Activated CD8-positive, alpha-beta T cell treated with anti-CD3 and anti-CD28 coated beads for 36 hours (primary cell): ENCODE results near the gene TEAD4. TPM values are rescaled to one million over a fixed set of nuclear protein-coding genes. Genes with fewer than 3 reads are reported as not detected.

Experiments
- ATAC-seq: fragments of 200-7000 bp; cut with Tn5 transposase; one replicate; pipeline ENCODE4 v1.10.0; 2021; ENCODE audit warnings: mild to moderate bottlenecking, moderate library complexity
- CTCF ChIA-PET: fragments of 350-600 bp; sonication (Branson Sonifier 250); formaldehyde crosslinking; loops from one replicate; lab custom pipeline; 2021; ENCODE audit warnings: antibody characterized with exemption; lab: Charles Lee
- POLR2A ChIA-PET: fragments of 350-600 bp; sonication (Branson Sonifier 250); formaldehyde crosslinking; loops from one replicate; lab custom pipeline; 2021; ENCODE audit warnings: antibody characterized with exemption; lab: Charles Lee
- DNase-seq: peaks from one replicate; pipeline ENCODE4 v3.0.0-alpha.2; 2020
- H3K27ac Mint-ChIP-seq: one replicate; pipeline ENCODE4 v1.8.0; 2021; ENCODE audit warnings: mild to moderate bottlenecking, mixed read lengths
- H3K27me3 Mint-ChIP-seq: one replicate; pipeline ENCODE4 v1.8.0; 2021; ENCODE audit warnings: mixed read lengths
- H3K36me3 Mint-ChIP-seq: one replicate; pipeline ENCODE4 v1.8.0; 2021; ENCODE audit warnings: low read depth, mixed read lengths
- H3K4me1 Mint-ChIP-seq: one replicate; pipeline ENCODE4 v1.8.0; 2021; ENCODE audit warnings: low read depth, mixed read lengths
- H3K4me3 Mint-ChIP-seq: one replicate; pipeline ENCODE4 v1.8.0; 2021; ENCODE audit warnings: mild to moderate bottlenecking, moderate library complexity, mixed read lengths
- H3K9me3 Mint-ChIP-seq: one replicate; pipeline ENCODE4 v1.8.0; 2021; ENCODE audit warnings: mixed read lengths
- intact Hi-C: fragments of 100-400 bp; cut with micrococcal nuclease; formaldehyde crosslinking; loops from one replicate; pipeline ENCODE4 v1.10.0; 2022
- total RNA-seq, 2 experiments: library from RNA; stranded (reverse); gene quantifications; one replicate each; pipeline ENCODE4 v1.2.3, GENCODE V29; 2021
- TF ChIP-seq, protein P1 (sequence below): fragments of 200-600 bp; IDR thresholded peaks from one replicate; pipeline ENCODE4 v1.8.0; 2022; ENCODE audit warnings: antibody characterized with exemption, mild to moderate bottlenecking

The TEAD4 gene
- total RNA-seq, 2 experiments from 2014 or later, result 4.5 to 4.6 TPM

DNA sequence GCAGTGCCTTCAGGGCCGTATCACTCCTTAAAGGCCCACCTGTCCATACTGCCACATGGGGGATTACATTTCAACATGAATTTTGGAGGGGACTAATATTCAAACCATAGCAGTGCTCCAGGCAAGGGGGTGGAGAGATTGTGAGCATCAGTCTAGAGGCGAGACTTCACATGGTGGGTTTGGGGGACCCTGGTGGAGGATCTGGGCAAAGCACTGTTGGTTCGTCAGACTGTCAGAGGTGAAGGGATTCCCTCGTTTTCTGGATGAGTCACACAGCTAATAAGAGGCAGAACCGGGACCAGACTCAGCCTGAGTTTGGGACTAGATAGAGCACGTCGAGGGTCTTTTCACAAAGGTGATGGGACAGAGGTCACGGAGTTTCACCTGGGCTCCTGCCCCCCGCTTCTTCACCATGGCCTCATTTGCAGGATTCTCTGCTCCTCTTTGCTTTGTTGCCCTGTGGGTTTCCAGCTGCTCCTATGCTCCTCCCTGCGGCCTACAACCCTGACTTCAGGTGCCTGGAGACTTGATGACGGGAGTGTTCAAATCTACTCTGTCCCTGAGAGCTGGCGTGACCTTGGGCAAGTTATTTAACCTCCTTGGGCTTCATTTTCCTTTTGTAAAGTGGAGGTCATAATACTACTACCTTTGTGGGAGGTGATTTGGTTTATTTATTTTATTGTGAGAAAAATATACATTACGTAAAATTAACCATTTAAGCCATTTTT is 41.5 kb downstream of the TEAD4 start:
- Mint-ChIP-seq H3K27me3 (peaks cover 3% of the 10 kb centered on the region), H3K9me3 (no peaks in the 10 kb centered on the region), H3K36me3 (no peaks in the 10 kb centered on the region), H3K4me1 (no peaks in the 10 kb centered on the region), H3K4me3 (no peak overlapping the region), H3K27ac (no peak overlapping the region)
- ChIA-PET CTCF (no interaction called here), POLR2A (interaction anchor here (0.8 kb wide), 1 partner anchor 9 kb away, joined by 3 read pairs; no protein-coding TSS in a partner anchor)
- TF ChIP-seq, protein P1, sequence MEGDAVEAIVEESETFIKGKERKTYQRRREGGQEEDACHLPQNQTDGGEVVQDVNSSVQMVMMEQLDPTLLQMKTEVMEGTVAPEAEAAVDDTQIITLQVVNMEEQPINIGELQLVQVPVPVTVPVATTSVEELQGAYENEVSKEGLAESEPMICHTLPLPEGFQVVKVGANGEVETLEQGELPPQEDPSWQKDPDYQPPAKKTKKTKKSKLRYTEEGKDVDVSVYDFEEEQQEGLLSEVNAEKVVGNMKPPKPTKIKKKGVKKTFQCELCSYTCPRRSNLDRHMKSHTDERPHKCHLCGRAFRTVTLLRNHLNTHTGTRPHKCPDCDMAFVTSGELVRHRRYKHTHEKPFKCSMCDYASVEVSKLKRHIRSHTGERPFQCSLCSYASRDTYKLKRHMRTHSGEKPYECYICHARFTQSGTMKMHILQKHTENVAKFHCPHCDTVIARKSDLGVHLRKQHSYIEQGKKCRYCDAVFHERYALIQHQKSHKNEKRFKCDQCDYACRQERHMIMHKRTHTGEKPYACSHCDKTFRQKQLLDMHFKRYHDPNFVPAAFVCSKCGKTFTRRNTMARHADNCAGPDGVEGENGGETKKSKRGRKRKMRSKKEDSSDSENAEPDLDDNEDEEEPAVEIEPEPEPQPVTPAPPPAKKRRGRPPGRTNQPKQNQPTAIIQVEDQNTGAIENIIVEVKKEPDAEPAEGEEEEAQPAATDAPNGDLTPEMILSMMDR, result no peak
- intact Hi-C loops, result no loop called here
- ATAC-seq, result no peak
- no peak for DNase-seq

DNA sequence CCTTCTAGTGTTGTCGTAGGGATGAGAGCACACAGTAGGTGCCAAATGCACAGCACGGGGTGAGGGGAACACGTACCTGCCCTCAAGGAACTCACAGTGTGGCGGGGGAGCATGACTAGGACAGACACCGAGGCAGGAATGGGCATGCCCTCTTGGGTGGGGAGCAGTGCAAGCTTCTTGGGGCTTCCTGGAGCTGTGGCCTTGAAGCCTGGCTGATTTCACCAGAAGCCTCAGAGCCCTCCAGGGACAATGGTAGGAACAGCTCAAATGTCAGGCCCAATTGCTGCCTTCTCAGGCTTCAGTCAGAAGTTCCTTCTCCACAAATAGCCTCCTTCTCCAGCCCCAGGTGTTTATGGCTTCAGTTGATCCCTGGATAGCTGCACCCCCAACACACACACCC is 43.4 kb downstream of the TEAD4 start:
- intact Hi-C loops, result no loop called here
- H3K36me3 Mint-ChIP-seq, result no peaks in the 10 kb centered on the region
- peaks cover 3% of the 10 kb centered on the region for H3K27me3 Mint-ChIP-seq
- H3K4me1 Mint-ChIP-seq, result no peaks in the 10 kb centered on the region
- DNase-seq, result no peak
- no peak overlapping the region for H3K27ac Mint-ChIP-seq
- TF ChIP-seq, protein P1, result no peak
- CTCF ChIA-PET, result no interaction called here
- H3K9me3 Mint-ChIP-seq, result no peaks in the 10 kb centered on the region
- POLR2A ChIA-PET, result no interaction called here
- H3K4me3 Mint-ChIP-seq, result no peak overlapping the region
- no peak for ATAC-seq

DNA sequence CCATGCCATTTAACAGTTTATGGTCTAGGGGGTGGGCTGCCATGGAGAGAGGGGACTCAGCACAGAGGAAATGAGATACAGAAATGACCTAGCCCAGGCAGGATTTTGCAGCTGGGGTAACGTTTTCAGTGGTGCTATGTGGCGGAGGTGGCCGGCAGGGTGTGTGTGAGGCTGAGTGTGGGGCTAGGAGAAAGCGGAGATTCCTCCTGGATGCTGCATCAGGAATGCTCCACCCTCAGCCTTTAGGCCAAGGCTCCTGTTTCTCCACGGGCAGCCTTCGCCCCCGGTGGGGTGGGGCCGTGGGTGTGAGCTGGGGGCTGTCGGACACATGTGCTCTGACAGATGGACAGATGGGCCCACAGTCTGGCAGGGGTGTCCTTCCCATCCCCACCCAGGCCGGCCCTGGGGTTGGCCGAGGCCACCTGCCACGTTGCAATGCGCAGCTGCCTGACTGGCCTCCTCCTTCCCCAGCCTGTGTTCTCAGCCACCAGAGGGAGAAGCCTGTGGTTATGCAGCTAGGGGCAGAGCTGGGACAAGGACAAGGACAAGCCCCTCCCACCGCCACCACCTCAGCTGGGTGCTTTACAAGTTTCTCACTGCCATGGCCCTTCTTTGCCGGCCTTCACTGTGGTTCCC is 44.3 kb downstream of the TEAD4 start:
- H3K36me3 Mint-ChIP-seq, result no peaks in the 10 kb centered on the region

DNA sequence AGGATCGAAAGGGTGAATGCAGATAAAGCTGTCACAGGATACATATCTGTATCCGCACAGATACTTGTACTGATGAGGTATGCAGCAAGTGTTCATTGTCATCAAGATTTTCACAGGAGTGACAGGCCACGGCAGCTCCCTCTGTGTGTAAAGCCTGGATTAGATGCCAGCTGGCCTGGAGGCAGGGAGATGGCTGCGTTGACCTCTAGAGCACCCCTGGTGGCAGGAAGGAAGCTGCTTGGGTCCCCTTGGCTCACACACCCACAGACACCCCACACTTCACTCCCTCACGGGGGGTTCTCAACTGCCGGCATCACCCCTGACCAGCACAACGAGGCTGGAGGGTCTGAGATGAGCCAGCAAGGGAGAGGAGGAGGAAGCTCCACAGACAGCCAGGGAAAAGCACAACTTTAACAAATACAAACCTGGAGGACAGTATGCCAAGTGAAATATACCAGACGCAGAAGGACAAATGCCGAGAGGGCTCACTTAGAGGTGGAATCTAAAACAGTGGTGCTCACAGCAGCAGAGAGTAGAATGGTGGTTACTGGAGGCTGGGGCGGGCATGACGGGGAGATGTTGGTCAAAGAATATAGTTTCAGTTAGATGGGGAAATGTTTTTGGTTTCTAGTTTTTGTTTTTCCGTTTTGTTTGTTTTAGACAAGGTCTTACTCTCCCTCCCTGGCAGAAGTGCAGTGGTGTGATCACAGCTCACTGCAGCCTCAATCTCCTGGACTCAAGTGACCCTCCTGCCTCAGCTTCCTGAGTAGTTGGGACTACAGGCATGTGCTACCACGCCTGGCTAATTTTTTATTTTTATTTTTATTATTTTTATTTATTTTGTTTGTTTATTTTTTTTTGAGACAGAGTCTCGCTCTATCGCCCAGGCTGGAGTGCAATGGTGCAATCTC is 45.7 kb downstream of the TEAD4 start:
- no peak for ATAC-seq
- Mint-ChIP-seq H3K36me3 (no peaks in the 10 kb centered on the region), H3K4me1 (no peaks in the 10 kb centered on the region), H3K27ac (no peak overlapping the region), H3K4me3 (no peak overlapping the region), H3K9me3 (no peaks in the 10 kb centered on the region), H3K27me3 (peaks cover 3% of the 10 kb centered on the region)
- ChIA-PET CTCF (interaction anchor here (0.7 to 1.7 kb wide), 2 partner anchors 29 to 61 kb away, joined by 3 to 4 read pairs; no protein-coding TSS in a partner anchor), POLR2A (interaction anchor here (0.6 to 0.7 kb wide), 2 partner anchors 84 to 1048 kb away, joined by 3 read pairs; no protein-coding TSS in a partner anchor)
- TF ChIP-seq, protein P1, result no peak
- DNase-seq, result no peak
- intact Hi-C loops, result no loop called here

More for the DNA sequence above, 44.3 kb downstream of the TEAD4 start:
- TF ChIP-seq, protein P1, result no peak
- ATAC-seq (no peak), DNase-seq (no peak)
- ChIA-PET POLR2A (no interaction called here), CTCF (interaction anchor here (1.7 kb wide), 1 partner anchor 30 kb away, joined by 4 read pairs; no protein-coding TSS in a partner anchor)
- intact Hi-C loops, result no loop called here
- Mint-ChIP-seq H3K27ac (no peak overlapping the region), H3K4me3 (no peak overlapping the region), H3K9me3 (no peaks in the 10 kb centered on the region), H3K4me1 (no peaks in the 10 kb centered on the region), H3K27me3 (peaks cover 3% of the 10 kb centered on the region)
